ENCODE data around the gene EP300.

Gene EP300

DNA sequence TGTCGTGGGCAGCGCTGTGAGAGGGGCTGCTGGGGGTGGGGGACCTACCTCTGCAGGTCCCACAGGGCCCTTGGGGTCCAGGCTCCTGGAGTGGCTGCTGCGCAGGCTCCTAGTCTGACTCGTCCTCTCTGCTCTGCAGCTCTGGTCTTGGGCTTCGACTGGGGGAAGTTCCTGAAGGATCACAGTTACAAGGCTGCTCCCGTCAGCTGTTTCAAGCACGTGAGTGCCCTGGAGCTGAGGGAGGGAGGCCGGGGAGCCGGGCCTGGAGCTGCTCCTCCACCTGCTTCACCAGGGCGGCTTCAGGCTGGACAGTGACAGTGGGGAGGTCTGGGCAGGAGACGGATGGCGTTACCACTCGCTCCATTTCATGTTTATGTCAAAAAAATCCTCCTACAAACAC, 124.6 kb downstream of the EP300 start:
- no peak for DNase-seq

DNA sequence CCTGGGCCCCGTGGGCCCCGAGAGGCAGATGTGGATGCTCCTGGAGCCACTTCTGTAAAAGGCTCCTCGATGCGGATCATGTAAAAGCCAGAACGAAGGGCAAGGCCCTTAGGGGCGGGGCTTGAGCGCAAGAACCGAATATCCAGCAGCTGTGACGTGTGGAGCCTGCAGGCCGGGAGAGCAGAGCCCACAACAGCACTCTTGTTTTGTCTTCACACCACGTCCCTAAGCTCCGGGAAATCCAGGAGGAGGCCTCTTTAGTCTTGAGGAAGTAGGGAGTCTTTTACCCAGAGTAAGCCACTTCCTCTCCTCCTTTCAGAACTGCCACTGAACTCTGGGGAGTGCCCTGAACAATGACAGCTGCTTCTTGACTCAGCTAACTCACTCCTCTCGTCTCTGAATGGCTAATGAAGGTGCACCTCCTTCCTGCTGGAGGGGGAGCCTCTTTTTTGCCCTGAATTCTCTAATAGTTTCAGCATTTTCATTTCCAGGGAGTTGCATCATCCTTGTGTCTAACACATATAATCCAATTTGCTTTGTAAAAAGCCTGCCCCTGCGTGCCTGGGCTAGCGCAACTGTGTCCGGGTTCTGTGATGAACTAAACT, 125.3 kb downstream of the EP300 start:
- peak; percentile 41 for DNase-seq

DNA sequence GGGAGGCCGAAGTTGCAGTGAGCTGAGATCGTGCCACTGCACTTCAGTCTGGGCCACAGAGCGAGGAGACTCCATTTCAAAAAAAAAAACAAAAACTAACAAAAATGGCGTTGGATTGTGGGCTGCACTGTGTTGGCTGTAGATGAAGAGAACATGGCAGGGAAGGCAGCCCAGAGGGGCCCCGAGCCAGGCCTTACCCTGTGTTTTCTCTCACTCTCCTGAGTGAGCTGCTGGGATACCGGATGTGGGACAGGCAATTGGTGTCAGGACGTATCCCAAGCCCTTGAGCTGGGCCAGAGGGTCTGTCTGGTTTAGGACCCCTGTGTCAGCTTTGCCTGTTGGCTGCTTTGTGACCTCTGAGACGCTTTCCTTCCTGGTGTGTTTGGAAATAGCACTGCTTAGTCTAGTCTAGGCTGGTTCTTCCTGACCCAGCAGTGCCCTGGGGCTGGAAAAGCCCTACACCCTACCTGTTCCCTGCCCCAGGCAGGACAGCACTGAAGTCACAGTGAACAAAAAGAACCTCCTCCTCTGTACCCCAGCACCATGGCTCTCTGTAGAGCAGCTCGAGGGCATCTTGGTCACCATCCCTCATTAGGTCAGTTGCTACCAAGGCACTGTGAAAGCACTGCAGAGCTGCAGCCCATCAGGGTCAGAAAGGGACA, 130.6 kb downstream of the EP300 start:
- no peak for DNase-seq

DNA sequence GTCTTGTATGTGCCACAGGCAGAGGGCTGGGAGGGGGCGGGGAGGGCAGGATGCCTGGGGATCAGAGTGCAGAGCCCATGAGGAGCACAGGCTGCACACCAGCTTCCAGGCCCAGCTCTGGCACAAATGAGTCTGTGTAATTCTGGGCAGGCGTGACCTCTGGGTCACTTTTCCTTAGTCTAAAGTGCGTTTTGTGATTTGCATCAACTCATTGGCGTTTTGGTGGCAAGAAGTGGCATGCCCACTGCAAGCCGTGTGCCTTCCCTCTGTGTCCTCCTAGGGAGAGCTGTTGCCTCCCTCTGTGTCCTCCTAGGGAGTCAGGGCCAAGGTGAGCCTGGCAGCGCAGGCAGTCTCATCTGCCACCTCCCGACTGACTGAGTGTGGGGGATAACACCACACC, 131.1 kb downstream of the EP300 start:
- no peak for DNase-seq

DNA sequence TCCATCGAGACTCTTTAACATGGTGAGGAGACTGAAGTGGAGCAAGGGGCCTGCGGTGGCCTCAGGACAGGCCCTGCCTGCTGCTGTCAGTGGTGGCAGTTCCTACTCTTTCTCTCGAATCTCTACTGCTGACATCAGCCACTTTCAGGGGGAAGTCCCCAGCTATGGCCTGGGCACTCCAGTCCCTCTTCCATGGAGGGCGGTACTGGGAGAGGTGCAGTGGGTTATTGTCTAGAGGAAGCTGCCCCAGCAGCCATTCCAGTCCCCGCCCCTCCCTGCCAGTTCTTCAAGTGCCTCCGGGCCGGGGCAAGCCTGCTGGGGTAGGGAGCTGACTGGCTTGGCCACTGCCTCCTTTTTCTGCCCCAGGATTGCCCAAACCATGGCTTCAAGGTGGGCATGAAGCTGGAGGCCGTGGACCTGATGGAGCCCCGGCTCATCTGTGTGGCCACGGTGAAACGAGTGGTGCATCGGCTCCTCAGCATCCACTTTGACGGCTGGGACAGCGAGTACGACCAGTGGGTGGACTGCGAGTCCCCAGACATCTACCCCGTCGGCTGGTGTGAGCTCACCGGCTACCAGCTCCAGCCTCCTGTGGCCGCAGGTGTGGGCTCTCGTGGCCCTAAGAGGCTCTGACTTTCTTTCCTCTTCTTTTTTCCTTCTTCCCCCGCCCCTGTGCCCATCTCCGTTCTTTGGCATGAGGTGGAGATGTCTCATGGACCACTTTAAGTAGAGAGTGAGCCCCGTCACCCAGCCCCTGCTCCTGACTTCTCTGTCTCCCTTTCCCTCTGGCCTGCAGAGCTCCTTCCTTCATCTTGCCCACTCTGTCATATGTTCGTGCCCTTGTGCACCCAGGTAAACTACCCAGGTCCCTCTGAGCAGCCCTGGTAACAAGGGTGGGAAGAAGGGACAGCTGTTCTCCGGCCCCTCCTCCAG, 134.6 kb downstream of the EP300 start:
- DNase-seq: no peak

DNA sequence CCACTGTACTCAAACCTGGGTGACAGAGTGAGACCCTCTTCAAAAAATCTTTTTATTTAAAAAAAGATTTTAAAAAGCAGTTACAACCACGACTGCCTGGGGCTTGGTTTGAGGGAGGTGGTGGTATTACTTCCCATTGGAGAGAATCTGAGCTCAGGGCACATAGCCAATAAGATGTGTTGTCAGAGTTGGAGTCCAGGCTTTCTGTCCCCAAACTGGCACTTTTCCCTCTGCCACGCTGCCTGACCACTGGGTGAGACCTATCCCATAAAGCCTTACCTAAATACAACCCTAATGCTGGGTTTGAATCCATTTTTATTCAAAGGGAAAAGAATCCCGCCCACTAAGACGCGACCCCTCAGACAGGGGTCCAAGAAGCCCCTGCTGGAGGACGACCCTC, 136.8 kb downstream of the EP300 start:
- DNase-seq: no peak

Data from hematopoietic multipotent progenitor cell treated with erythropoietin and hydrocortisone succinate and interleukin-3 and kit ligand, for 8 days (in vitro differentiated cells).